ENCODE data around the gene DIDO1.

Gene DIDO1

DNA sequence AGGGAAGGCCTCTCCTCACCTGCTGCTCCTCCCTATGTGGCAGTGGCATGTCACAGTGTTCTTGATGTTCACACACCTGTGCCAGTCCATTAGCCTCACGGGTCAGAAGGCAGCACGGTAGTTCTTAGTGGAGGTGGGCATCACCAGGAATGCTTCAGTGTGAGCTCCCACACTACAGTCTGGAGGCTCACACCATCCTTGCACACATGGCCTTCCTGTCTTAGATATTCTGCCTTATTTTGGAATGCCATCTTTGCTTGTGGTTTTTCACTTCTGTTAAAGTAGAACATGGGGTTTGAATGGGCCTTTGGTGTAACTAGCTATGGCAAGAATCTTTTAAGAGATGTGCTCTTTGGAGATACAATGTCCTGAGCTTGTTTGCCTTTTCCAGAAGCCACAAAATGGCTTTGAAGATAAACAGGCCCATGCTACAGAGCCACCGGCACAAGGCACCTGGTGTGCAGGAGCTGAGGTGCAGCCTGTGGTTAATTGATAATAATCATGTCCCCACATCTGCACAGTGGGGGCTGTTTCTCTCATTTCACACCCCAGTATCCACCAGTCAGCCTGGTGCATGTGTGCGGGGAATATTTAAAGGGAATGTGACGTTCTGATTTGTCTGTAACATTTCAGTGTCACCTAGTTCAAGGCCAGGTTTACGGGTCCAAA is 23.0 kb upstream of the DIDO1 start:
- Histone ChIP-seq H3K27me3 (ENCODE audit: insufficient read depth, low read depth) (peaks cover 4% of the 10 kb centered on the region; the same call in 1 of the 2 replicates), H2AFZ (ENCODE audit: low read depth) (no peak overlapping the region), H3K4me3 (IDR thresholded peaks at IDR 0.05; ENCODE audit: insufficient read depth, low read depth, low read length) (no peak overlapping the region), H3K4me1 (ENCODE audit: low read depth, poor library complexity, severe bottlenecking) (no peaks in the 10 kb centered on the region), H4K20me1 (ENCODE audit: insufficient read depth) (no peaks in the 10 kb centered on the region), H3K9ac (no peak overlapping the region), H3K36me3 (ENCODE audit: insufficient read depth) (peaks cover 10% of the 10 kb centered on the region; the same call in 1 of the 2 replicates), H3K4me2 (no peak overlapping the region), H3K27ac (no peak overlapping the region), H3K79me2 (ENCODE audit: insufficient read depth, low read depth) (no peaks in the 10 kb centered on the region)
- TF ChIP-seq, protein P1, sequence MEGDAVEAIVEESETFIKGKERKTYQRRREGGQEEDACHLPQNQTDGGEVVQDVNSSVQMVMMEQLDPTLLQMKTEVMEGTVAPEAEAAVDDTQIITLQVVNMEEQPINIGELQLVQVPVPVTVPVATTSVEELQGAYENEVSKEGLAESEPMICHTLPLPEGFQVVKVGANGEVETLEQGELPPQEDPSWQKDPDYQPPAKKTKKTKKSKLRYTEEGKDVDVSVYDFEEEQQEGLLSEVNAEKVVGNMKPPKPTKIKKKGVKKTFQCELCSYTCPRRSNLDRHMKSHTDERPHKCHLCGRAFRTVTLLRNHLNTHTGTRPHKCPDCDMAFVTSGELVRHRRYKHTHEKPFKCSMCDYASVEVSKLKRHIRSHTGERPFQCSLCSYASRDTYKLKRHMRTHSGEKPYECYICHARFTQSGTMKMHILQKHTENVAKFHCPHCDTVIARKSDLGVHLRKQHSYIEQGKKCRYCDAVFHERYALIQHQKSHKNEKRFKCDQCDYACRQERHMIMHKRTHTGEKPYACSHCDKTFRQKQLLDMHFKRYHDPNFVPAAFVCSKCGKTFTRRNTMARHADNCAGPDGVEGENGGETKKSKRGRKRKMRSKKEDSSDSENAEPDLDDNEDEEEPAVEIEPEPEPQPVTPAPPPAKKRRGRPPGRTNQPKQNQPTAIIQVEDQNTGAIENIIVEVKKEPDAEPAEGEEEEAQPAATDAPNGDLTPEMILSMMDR (conservative IDR thresholded peaks at IDR 0.05; ENCODE audit: low read depth, low read length): no peak

DNA sequence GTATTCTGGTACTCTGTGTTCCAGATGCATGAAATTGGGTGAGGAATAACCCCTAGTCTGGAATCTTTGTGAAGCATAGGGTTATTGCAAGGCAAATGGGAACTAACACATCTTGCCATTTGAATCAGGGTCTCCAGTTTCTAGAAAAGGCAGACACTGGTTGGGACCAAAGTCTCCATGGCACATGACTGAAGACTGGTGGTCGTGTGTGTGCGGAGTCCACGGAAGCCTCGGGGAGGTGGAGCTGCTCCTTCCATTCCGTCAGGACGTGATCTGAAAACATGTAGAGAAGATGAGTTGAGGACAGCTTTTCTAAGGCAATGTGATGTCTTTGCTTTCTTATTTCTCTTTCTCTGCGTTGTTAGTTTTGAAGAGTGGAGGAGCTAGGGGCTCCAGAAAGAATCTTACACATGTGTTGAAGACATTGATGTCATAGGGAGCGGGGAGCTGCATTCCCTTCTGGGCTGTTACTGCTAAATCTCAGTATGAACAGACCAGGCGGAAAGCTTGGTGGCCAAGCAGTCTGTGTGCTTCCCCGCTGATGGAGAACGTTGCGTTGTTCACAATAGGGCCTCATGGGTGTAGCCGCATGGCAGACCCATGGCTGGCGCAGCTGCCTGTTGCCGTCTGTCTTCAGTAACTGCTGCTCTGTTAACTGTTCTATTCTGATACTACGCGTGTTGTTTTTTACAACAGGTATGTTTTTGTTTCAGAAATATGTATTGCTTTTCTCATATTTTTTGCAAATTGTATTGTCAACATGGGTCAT is 21.4 kb upstream of the DIDO1 start:
- H2AFZ ChIP-seq (ENCODE audit: low read depth): no peak overlapping the region
- H4K20me1 ChIP-seq (ENCODE audit: insufficient read depth): no peaks in the 10 kb centered on the region
- H3K4me3 ChIP-seq (IDR thresholded peaks at IDR 0.05; ENCODE audit: insufficient read depth, low read depth, low read length): no peak overlapping the region
- H3K27ac ChIP-seq: no peak overlapping the region
- no peaks in the 10 kb centered on the region for H3K79me2 ChIP-seq (ENCODE audit: insufficient read depth, low read depth)
- H3K9ac ChIP-seq: no peak overlapping the region
- no peak overlapping the region for H3K4me2 ChIP-seq
- H3K4me1 ChIP-seq (ENCODE audit: low read depth, poor library complexity, severe bottlenecking): no peaks in the 10 kb centered on the region
- TF ChIP-seq, protein P1 (conservative IDR thresholded peaks at IDR 0.05; ENCODE audit: low read depth, low read length): no peak
- H3K36me3 ChIP-seq (ENCODE audit: insufficient read depth): peaks cover 10% of the 10 kb centered on the region; the same call in 1 of the 2 replicates
- H3K27me3 ChIP-seq (ENCODE audit: insufficient read depth, low read depth): no peaks in the 10 kb centered on the region

DNA sequence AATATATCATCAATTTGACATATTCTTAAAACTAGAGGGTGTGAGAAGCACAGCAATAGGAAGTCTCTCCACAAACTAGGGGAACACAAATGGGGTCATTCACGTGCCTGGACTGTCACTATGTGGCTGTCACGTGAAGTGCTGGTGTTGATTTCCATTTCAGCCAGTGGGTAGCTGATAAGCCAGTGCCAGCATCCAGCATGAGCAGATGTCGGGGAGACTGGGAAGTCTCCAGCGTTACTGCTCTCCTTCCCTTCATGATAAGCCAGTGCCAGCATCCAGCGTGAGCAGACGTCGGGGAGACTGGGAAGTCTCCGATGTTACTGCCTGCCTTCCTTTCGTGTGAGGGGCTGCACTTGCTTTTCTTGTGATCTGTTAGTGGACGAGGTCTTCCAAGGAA is 20.6 kb upstream of the DIDO1 start:
- H3K27ac ChIP-seq: no peak overlapping the region
- TF ChIP-seq, protein P1 (conservative IDR thresholded peaks at IDR 0.05; ENCODE audit: low read depth, low read length): no peak
- no peaks in the 10 kb centered on the region for H3K27me3 ChIP-seq (ENCODE audit: insufficient read depth, low read depth)
- H3K4me3 ChIP-seq (IDR thresholded peaks at IDR 0.05; ENCODE audit: insufficient read depth, low read depth, low read length): no peak overlapping the region
- no peak overlapping the region for H3K4me2 ChIP-seq
- no peaks in the 10 kb centered on the region; the same call in 1 of the 2 replicates for H3K79me2 ChIP-seq (ENCODE audit: insufficient read depth, low read depth)
- no peaks in the 10 kb centered on the region for H4K20me1 ChIP-seq (ENCODE audit: insufficient read depth)
- H3K9ac ChIP-seq: no peak overlapping the region
- H2AFZ ChIP-seq (ENCODE audit: low read depth): no peak overlapping the region
- peaks cover 10% of the 10 kb centered on the region; the same call in 1 of the 2 replicates for H3K36me3 ChIP-seq (ENCODE audit: insufficient read depth)
- H3K4me1 ChIP-seq (ENCODE audit: low read depth, poor library complexity, severe bottlenecking): no peaks in the 10 kb centered on the region

DNA sequence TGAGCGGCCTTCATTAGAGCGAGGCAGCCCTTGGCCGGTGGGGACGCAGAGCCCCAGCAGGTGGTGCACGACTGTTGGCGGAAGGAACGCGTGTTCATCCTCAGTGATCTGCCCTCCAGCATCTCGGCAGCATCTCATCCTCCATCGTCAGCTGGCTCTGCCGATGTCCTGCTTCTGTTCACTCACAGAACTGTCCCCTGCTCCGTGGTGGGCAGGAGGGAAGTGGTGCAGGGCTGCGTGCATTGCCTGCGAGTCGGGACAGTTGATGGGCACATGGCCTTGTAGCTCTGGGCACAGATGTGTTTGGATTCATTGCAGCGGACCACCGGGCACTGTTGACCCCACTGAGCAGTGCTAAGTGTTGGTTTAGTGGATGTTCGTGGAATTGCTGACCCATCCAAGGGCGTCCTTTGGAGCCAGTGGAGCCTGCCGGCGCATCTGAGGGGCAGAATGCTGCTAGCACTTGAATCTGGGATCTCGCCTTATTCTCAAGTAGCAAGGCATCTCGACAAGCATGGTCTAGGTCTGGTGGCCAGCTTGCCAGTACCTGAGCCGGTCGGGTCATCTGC is 19.6 kb upstream of the DIDO1 start:
- Histone ChIP-seq H4K20me1 (ENCODE audit: insufficient read depth) (no peaks in the 10 kb centered on the region), H3K27ac (no peak overlapping the region), H3K36me3 (ENCODE audit: insufficient read depth) (peaks cover 10% of the 10 kb centered on the region; the same call in 1 of the 2 replicates), H3K4me2 (no peak overlapping the region), H2AFZ (ENCODE audit: low read depth) (no peak overlapping the region), H3K9ac (no peak overlapping the region), H3K79me2 (ENCODE audit: insufficient read depth, low read depth) (peaks cover 5% of the 10 kb centered on the region; the same call in 1 of the 2 replicates), H3K27me3 (ENCODE audit: insufficient read depth, low read depth) (no peaks in the 10 kb centered on the region), H3K4me3 (IDR thresholded peaks at IDR 0.05; ENCODE audit: insufficient read depth, low read depth, low read length) (no peak overlapping the region), H3K4me1 (ENCODE audit: low read depth, poor library complexity, severe bottlenecking) (peaks cover 1% of the 10 kb centered on the region)
- TF ChIP-seq, protein P1 (conservative IDR thresholded peaks at IDR 0.05; ENCODE audit: low read depth, low read length): no peak
